Ovary (tissue), 9 donors: ENCODE data around the gene CDH24. TPM values are rescaled to one million over a fixed set of nuclear protein-coding genes. Genes with fewer than 3 reads are reported as not detected.
A peak's percentile ranks its signal among the peaks of the same experiment; 100 is the strongest.

Experiments used
- DNase-seq, 5 donors: peaks; one replicate each; pipeline ENCODE4 v3.0.0-alpha.2; 2019 to 2020
- H3K27ac ChIP-seq, 2 donors: fragments of 200-600 bp; one replicate each; pipeline versions ENCODE4 v1.5.1 to v1.8.0; 2019 to 2022
- H3K27me3 ChIP-seq: fragments of 200-600 bp; one replicate; pipeline ENCODE4 v1.8.0; 2022
- H3K36me3 ChIP-seq: fragments of 200-600 bp; sonication (generic); one replicate; pipeline ENCODE4 v1.5.1; 2019
- H3K4me1 ChIP-seq: one replicate; pipeline ENCODE4 v1.8.1; 2013; ENCODE audit warnings: mild to moderate bottlenecking, moderate library complexity; ENCODE audit not compliant: insufficient read depth
- H3K4me3 ChIP-seq: fragments of 200-600 bp; sonication (generic); one replicate; pipeline ENCODE4 v1.5.1; 2017
- H3K9me3 ChIP-seq, 2 donors: fragments of 200-600 bp in 1 of 2; sonication (generic) in 1 of 2; one replicate each; pipeline versions ENCODE4 v1.5.1 to v1.8.1; 2013 to 2019; ENCODE audit warnings: mild to moderate bottlenecking in 1 of 2, moderate library complexity in 1 of 2
- CTCF ChIP-seq, 3 donors: fragments of 450-650 bp in 2 of 3; fragments of 200-600 bp in 1 of 3; IDR thresholded peaks; one replicate each; pipeline versions ENCODE4 v1.5.1 to v1.8.0; 2016 to 2022; ENCODE audit warnings: antibody characterized with exemption in 3 of 3, mild to moderate bottlenecking in 1 of 3
- EP300 ChIP-seq: sonication (generic); formaldehyde crosslinking; IDR thresholded peaks from one replicate; pipeline ENCODE4 v1.6.1; 2017; ENCODE audit warnings: antibody characterized with exemption
- POLR2A ChIP-seq: fragments of 450-650 bp; IDR thresholded peaks from one replicate; pipeline ENCODE4 v1.6.1; 2017; ENCODE audit warnings: antibody characterized with exemption, mild to moderate bottlenecking, moderate library complexity
- WGBS, 3 donors: extraction: QIAGEN DNeasy Blood & Tissue Kit in 1 of 3; methylation state at CpG; one replicate each; pipeline versions ENCODE4 v1.1.5 to v1.1.7; 2013 to 2017; 5-methylcytosine and 5-hydroxymethylcytosine counted together
- intact Hi-C, 4 donors: fragments of 100-400 bp; cut with DNase I; formaldehyde crosslinking; loops; one replicate each; pipeline versions ENCODE4 v1.11.0 to v1.15.1; 2022 to 2023
- polyA plus RNA-seq, 2 donors: library from polyadenylated mRNA; stranded (reverse); fragments of 200-250 nt in 1 of 2; fragments of 350-450 nt in 1 of 2; fragmentation: Illumina TruSeq in 1 of 2; extraction: RNeasy Lipid Tissue Mini Kit (QIAGEN cat#74804) in 1 of 2; gene quantifications; one replicate each; pipeline ENCODE4 v1.2.3, GENCODE V29; 2013 to 2014
- total RNA-seq, 7 donors: library from RNA; depleted of rRNA in 2 of 7; stranded (reverse); fragments of >200 nt in 2 of 7; fragmentation: NEBNext Ultra II Directional in 3 of 7; extraction: Animal tissue kit (Norgen Biotek cat#: 25700) in 3 of 7; gene quantifications; one replicate each; pipeline versions ENCODE4 v1.1.0 to v1.2.4, GENCODE V29; 2016 to 2023
- donor health status: DM: no; HTN: no; CAD: no; lungs with moderate emphysema.
- donor health status: DM: no; HTN: no; CAD: no.
- donor health status: Bipolar disorder and iron deficiency.
- donor health status: DM: yes; HTN: yes; CAD: no.
- donor health status: DM: no; HTN: no; CAD: no.
- donor health status: DM: yes; HTN: yes; CAD: no.

Gene CDH24
- total and polyA plus RNA-seq, 9 donors = 1.0 to 6.6 (median 2.3) TPM

DNA sequence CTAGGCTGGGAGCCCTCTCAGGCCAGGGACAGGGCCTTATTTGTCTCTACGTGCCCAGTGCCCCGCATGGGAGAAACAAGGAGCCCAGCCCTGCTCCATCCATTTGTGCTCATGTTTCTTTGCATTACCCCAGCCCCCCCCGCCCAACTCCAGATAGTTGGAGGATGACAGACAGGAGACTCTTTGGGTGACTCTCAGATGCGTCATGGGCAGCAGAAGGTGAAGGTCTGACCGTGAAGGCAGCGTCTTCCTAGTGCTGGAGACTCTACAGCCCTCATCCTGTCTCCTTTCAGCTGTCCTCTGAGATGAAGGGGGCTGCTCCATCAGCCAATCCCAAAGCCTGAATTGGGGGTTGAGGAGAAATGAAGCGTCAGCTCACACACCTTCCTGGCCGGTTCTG, 15.6 kb downstream of the CDH24 start:
- intact Hi-C loops = no loop called here
- peak in 1 of 5 donors; percentile 10 for DNase-seq
- no peak for TF ChIP-seq EP300
- TF ChIP-seq POLR2A = no peak
- TF ChIP-seq CTCF (IDR thresholded peaks at IDR 0.05) = no peak
- H3K27ac ChIP-seq = no peak overlapping the region
- 74 to 83% (median 76%) methylated on average over 8 of the region's 8 CpGs for WGBS, 3 donors
- H3K36me3 ChIP-seq = no peaks in the 10 kb centered on the region
- H3K4me3 ChIP-seq = no peak overlapping the region
- H3K9me3 ChIP-seq = no peaks in the 10 kb centered on the region
- H3K4me1 ChIP-seq = no peaks in the 10 kb centered on the region
- no peaks in the 10 kb centered on the region for H3K27me3 ChIP-seq

DNA sequence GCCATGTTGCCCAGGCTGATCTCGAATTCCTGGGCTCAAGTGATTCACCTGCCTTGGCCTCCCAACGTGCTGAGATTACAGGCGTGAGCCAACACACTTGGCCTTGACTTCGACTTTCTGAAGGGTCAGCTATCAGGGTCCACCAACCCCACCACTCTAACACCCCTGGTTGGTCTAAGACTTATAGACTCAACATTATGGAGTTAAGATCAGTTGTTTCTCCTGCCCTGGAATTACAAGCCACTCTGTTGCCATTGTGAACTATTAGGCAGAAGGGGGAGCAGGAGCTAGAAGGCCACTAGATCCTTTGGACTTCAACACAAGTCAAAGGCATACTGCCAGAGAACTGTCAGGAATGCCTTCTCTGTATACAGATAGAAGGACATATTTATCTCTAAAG, 17.2 kb downstream of the CDH24 start:
- Histone ChIP-seq H3K36me3 (no peaks in the 10 kb centered on the region), H3K4me3 (no peak overlapping the region), H3K27ac (no peak overlapping the region), H3K4me1 (peaks cover under 1% of the 10 kb centered on the region), H3K27me3 (no peaks in the 10 kb centered on the region), H3K9me3 (no peaks in the 10 kb centered on the region)
- intact Hi-C loops = no loop called here
- DNase-seq = no peak
- WGBS, 3 donors = 74 to 79% (median 76%) methylated on average over 4 of the region's 4 CpGs
- TF ChIP-seq EP300 (no peak), CTCF (IDR thresholded peaks at IDR 0.05) (no peak), POLR2A (no peak)

DNA sequence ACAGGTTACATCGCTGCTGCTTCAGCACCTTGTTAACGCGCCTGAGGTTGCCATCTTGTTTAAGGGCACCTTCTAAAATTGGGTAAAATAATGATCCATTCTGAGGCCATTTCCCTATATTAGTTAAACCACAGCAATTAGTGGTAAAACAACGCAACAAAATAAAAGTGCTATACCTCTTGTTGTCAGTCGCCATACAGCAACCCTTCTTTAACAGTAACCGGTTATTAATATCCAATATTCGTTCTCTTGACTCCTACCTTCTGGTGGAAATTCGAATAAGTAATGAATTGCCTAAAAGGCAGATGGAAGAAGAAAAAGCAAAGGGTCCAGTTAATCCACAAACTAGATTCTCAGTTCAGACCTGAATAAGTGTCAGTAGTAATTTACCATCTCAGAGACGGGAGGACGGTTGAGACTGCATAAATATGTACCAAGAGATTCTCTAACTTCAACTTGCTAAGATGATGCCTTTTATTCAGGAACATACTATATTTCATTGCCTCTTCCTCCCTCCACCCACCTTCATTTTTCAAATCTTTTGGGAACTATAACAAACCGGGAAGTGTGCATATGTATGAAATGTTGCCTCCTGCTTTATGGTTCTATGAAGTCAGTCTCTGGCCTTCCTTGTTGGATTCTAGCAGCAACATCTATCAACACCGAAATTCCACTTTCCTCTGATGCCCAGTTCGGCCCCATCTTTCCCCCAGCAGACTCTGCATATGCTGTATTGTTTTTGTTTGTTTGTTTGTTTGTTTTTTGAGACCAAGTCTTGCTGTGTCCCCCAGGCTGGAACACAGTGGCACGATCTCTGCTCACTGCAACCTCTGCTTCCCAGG, 21.8 kb downstream of the CDH24 start:
- no peaks in the 10 kb centered on the region for H3K9me3 ChIP-seq
- H3K4me3 ChIP-seq = peak overlapping the region; percentile 66
- no peak for TF ChIP-seq POLR2A
- peak in 2 of 3 donors; percentile 15 to 35 for TF ChIP-seq CTCF (IDR thresholded peaks at IDR 0.05)
- TF ChIP-seq EP300 = no peak
- peaks cover 4% of the 10 kb centered on the region for H3K4me1 ChIP-seq
- WGBS, 3 donors = 61 to 63% (median 62%) methylated on average over 14 of the region's 14 CpGs
- H3K36me3 ChIP-seq = no peaks in the 10 kb centered on the region
- peak overlapping the region in 1 of 2 donors; percentile 94 for H3K27ac ChIP-seq
- DNase-seq = no peak
- intact Hi-C loops = no loop called here
- no peaks in the 10 kb centered on the region for H3K27me3 ChIP-seq

DNA sequence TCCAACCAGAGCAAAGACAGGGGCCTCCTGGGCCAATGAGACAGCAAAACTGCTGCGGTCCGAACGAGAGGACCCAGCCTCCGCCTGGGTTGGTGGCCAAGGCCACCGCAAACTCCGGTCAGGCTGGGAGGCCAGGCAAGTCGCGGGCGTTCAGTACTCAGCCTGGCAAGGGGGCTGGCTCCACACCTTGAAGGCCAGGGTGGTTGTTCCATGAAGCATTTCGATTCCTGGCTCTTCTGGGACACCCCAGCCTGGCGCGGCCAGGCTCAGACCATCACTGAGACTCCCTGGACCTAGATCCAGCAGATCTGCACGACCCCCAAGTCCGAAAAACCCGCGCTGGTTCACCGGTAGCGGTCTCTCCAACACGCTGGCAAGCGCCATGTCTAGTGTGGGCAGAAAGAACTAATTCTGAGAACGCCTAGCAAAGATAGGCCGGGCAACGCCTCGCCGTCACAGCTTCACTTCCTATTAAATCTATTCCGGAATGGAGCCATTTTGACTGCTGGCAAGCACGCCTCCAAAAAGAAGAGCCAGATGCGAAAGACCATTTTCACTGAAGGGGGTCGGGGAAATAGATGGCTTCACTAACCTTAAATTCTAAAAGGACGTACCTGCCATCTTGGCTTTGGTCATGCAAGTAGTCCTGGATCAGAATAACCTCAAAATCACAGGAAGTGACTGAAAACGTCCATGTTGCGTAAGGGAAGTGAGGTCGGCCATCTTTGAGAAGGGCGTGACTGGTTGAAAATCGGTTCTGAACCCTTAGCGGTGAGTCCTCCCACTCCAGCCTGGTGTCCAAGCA, 22.6 kb downstream of the CDH24 start, which contains the start of gene PSMB5:
Gene PSMB5 (minus strand): TSS at position 403 of the 805 bp plus-strand sequence. CDS start 19 bp downstream, at position 384.
- Histone ChIP-seq H3K27ac (peak within 1 kb of the TSS; percentile 54 to 94), H3K4me1 (peaks cover 4% of the 10 kb centered on the region), H3K36me3 (no peaks in the 10 kb centered on the region), H3K27me3 (no peaks in the 10 kb centered on the region), H3K9me3 (no peaks in the 10 kb centered on the region), H3K4me3 (peak within 1 kb of the TSS; percentile 66)
- 0 to 1% (median 0%) methylated on average over 36 of the region's 36 CpGs for WGBS, 3 donors
- peak; percentile 84 to 92 (median 86) for DNase-seq
- intact Hi-C loops = no loop called here
- TF ChIP-seq CTCF (IDR thresholded peaks at IDR 0.05) (no peak), POLR2A (no peak), EP300 (no peak)
